ENCODE data around the gene MIX23. TPM values are rescaled to one million over a fixed set of nuclear protein-coding genes. Genes with fewer than 3 reads are reported as not detected.

Gene MIX23
- polyA plus RNA-seq, result 42.4 TPM
- long read RNA-seq, donor 1, partial matches to known transcripts, result 0 of 8 reads
- long read RNA-seq, donor 1, other reads (novel, unspliced or antisense), result 0 of 8 reads
- long read RNA-seq, donor 2, transcript CCDC58-201 (5 exons, 720 nt), result major isoform, 12 of 16 reads
- long read RNA-seq, donor 2, partial matches to known transcripts, result 0 of 16 reads
- long read RNA-seq, donor 2, other reads (novel, unspliced or antisense), result 0 of 16 reads
- long read RNA-seq, donor 3, result 0 reads
- long read RNA-seq, donor 4, partial matches to known transcripts, result 0 of 4 reads
- long read RNA-seq, donor 4, other reads (novel, unspliced or antisense), result 0 of 4 reads
- long read RNA-seq, donor 5, transcript CCDC58-201 (5 exons, 720 nt), result major isoform, 5 of 5 reads
- long read RNA-seq, donor 5, partial matches to known transcripts, result 0 of 5 reads
- long read RNA-seq, donor 5, other reads (novel, unspliced or antisense), result 0 of 5 reads
- long read RNA-seq, donor 6, transcript CCDC58-201 (5 exons, 720 nt), result major isoform, 10 of 14 reads
- long read RNA-seq, donor 6, partial matches to known transcripts, result 0 of 14 reads
- long read RNA-seq, donor 6, other reads (novel, unspliced or antisense), result 0 of 14 reads
- long read RNA-seq, donor 7, transcript CCDC58-201 (5 exons, 720 nt), result major isoform, 8 of 11 reads
- long read RNA-seq, donor 7, partial matches to known transcripts, result 0 of 11 reads
- long read RNA-seq, donor 7, other reads (novel, unspliced or antisense), result 0 of 11 reads
- long read RNA-seq, donor 8, transcript CCDC58-207 (3 exons, 683 nt), result minor isoform, 9 of 38 reads
- long read RNA-seq, donor 8, transcript CCDC58-201 (5 exons, 720 nt), result major isoform, 26 of 38 reads
- long read RNA-seq, donor 8, partial matches to known transcripts, result 0 of 38 reads
- long read RNA-seq, donor 8, other reads (novel, unspliced or antisense), result 0 of 38 reads
- long read RNA-seq, donor 9, transcript CCDC58-201 (5 exons, 720 nt), result minor isoform, 13 of 35 reads
- long read RNA-seq, donor 9, transcript CCDC58-207 (3 exons, 683 nt), result major isoform, 14 of 35 reads
- long read RNA-seq, donor 9, partial matches to known transcripts, result 5 of 35 reads
- long read RNA-seq, donor 9, other reads (novel, unspliced or antisense), result 0 of 35 reads
- long read RNA-seq, donor 10, transcript CCDC58-201 (5 exons, 720 nt), result major isoform, 8 of 16 reads
- long read RNA-seq, donor 10, transcript CCDC58-207 (3 exons, 683 nt), result minor isoform, 7 of 16 reads
- long read RNA-seq, donor 10, partial matches to known transcripts, result 0 of 16 reads
- long read RNA-seq, donor 10, other reads (novel, unspliced or antisense), result 0 of 16 reads
- long read RNA-seq, donor 11, transcript CCDC58-207 (3 exons, 683 nt), result minor isoform, 5 of 28 reads
- long read RNA-seq, donor 11, transcript CCDC58-201 (5 exons, 720 nt), result major isoform, 22 of 28 reads
- long read RNA-seq, donor 11, partial matches to known transcripts, result 0 of 28 reads
- long read RNA-seq, donor 11, other reads (novel, unspliced or antisense), result 0 of 28 reads

DNA sequence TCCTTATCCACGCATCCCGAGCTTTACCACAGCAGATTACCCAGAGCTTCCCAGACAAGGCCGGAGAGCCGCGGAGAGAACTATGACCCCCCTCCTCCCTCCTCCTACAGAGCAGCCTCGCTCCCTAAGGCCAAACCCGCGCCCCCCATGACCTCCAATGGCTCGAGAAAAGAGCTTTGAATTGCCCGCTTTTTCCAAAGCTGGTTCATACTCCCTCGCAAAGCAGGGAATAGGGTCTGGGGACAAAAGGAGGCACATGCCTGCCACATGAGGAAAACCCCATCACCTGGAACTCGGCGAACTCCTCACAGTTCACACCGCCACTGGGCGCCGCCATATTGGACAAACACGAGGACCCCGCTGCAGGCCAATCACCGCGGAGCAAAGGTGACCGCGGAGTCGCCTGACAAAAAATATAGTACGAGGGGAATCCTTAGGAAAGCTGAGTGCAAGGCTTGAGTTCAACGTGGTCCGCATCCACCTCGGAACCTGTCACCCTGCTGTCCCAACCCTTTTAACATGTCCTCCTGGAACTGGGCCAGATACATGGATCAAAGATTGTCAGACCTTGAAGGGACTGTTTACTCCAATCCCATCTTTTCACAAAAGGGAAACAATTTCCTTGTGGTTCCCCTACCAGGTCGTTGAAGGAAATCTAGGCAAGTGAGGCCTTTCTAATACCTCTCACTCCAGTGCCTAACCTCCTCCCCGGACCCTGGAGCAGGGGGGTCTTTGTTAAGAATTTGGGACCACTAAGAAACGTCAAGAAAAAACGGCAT is at the start of gene MIX23:
Gene MIX23, minus strand, starts transcription at position 344 of the 779 bp plus-strand sequence. Its CDS starts 7 bp downstream, at position 337.
- no peaks in the 10 kb centered on the region for H3K36me3 ChIP-seq (ENCODE audit: control insufficient read depth, insufficient read depth, low read length)
- peak; percentile 83 to 92 for DNase-seq
- WGBS (ENCODE audit: insufficient coverage, low lambda C conversion rate), result 8% methylated on average over 3 of the region's 31 CpGs
- no peaks in the 10 kb centered on the region for H3K9me3 ChIP-seq (ENCODE audit: control insufficient read depth, low read depth, low read length)
- H3K27ac ChIP-seq (ENCODE audit: low read length), result peak within 1 kb of the TSS; percentile 95
- H3K4me3 ChIP-seq (ENCODE audit: low read length), result peak within 1 kb of the TSS; percentile 81
- no peaks in the 10 kb centered on the region for H3K4me1 ChIP-seq (ENCODE audit: control insufficient read depth, insufficient read depth, low read length)
- no peaks in the 10 kb centered on the region for H3K27me3 ChIP-seq (ENCODE audit: control insufficient read depth, insufficient read depth, low read length)

DNA sequence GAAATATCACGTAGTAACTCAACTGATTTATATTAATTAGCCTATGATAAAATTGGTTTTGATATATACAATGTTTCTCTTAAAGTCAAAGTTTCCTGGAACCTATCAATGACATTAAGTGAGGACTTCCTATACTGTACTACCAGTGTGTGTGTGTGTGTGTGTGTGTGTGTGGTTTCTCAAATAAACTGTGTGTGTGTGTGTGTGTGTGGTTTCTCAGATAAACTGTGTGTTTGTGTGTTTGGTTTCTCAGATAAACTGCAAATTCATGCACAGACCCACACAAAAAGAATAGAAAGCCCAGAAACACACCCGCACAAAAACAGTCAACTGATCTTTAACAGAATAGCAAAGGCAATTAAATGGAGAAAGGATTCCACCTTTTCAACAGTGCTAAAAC is 47.3 kb upstream of the MIX23 start:
- H3K4me3 ChIP-seq (ENCODE audit: low read length), result no peak overlapping the region
- no peaks in the 10 kb centered on the region for H3K27me3 ChIP-seq (ENCODE audit: control insufficient read depth, insufficient read depth, low read length)
- 100% methylated on average over 1 of the region's 2 CpGs for WGBS (ENCODE audit: insufficient coverage, low lambda C conversion rate)
- H3K9me3 ChIP-seq (ENCODE audit: control insufficient read depth, low read depth, low read length), result peaks cover 5% of the 10 kb centered on the region
- no peaks in the 10 kb centered on the region for H3K4me1 ChIP-seq (ENCODE audit: control insufficient read depth, insufficient read depth, low read length)
- H3K36me3 ChIP-seq (ENCODE audit: control insufficient read depth, insufficient read depth, low read length), result peaks cover 42% of the 10 kb centered on the region
- H3K27ac ChIP-seq (ENCODE audit: low read length), result no peak overlapping the region
- no peak for DNase-seq

DNA sequence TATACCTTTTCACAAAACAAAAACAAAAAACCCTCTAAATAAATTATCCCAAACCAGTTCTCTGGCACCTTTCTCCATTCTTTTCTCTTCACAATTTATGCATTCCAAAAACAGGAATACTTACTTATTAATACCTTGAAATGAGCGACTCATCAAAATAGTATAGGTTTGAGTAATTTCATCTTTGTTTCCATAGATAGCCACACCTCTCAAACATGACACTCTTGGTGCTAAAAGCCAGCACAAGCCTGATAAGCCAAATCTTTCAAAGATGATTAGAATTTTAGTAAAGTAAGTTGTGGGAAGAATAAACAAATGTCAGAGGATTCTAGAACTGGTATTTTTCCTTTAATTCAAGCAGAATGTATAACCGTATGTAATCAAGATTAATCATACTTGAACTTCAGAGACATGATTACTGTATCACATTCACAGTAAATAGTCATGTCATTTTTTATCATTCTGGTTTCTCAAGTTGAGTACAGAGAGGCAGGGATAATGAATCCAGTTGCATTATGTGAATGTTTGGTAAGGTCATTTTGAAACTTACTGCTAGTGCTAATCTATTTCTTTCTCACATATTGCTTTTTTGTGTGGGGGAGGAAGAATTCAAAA is 44.9 kb upstream of the MIX23 start:
- Histone ChIP-seq H3K27ac (ENCODE audit: low read length) (no peak overlapping the region), H3K4me1 (ENCODE audit: control insufficient read depth, insufficient read depth, low read length) (no peaks in the 10 kb centered on the region), H3K9me3 (ENCODE audit: control insufficient read depth, low read depth, low read length) (peaks cover 5% of the 10 kb centered on the region), H3K4me3 (ENCODE audit: low read length) (no peak overlapping the region), H3K27me3 (ENCODE audit: control insufficient read depth, insufficient read depth, low read length) (no peaks in the 10 kb centered on the region), H3K36me3 (ENCODE audit: control insufficient read depth, insufficient read depth, low read length) (peaks cover 34% of the 10 kb centered on the region)
- WGBS (ENCODE audit: insufficient coverage, low lambda C conversion rate), result no CpG with 5 or more reads among the region's 2 CpGs
- DNase-seq, result no peak

DNA sequence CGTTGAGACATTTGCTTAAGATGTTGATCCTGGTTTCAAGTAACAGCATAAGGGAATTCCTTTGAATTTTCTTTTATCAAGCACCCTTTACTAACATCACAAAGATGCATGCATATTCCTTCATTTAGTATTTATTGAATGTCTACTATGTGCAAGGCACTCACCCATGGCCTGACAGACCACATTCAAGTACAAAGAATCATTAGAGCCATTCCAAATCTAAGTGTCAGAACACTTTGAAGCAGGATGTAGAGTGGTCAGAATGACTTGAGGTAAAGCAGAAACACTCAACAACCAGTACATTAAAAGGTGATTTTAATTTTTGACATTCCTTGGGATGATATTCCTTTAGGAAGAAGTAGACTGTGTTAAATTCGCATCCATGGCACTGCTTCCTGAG is 38.8 kb upstream of the MIX23 start:
- Histone ChIP-seq H3K27ac (ENCODE audit: low read length) (no peak overlapping the region), H3K4me1 (ENCODE audit: control insufficient read depth, insufficient read depth, low read length) (peaks cover 8% of the 10 kb centered on the region), H3K9me3 (ENCODE audit: control insufficient read depth, low read depth, low read length) (no peaks in the 10 kb centered on the region), H3K27me3 (ENCODE audit: control insufficient read depth, insufficient read depth, low read length) (no peaks in the 10 kb centered on the region), H3K36me3 (ENCODE audit: control insufficient read depth, insufficient read depth, low read length) (peaks cover 26% of the 10 kb centered on the region), H3K4me3 (ENCODE audit: low read length) (no peak overlapping the region)
- DNase-seq, result no peak
- WGBS (ENCODE audit: insufficient coverage, low lambda C conversion rate), result no CpG with 5 or more reads among the region's 2 CpGs

DNA sequence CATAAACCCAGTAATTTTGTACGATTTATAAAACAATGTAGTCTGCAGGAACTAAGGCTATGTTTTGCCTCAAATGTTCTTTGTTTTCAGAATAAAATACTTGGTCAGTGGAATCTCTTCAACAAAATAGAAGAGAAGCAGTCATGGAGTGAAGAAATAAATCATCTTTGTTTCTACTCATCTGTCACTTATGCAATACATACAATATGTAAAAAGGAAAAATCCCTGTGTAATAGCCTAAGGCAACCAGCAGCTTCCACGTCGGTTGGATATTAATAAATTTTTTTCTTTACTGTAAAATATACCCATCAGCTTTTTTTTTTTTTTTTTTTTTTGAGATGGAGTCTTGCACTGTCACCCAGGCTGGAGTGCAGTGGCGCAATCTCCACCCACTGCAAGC is 38.1 kb upstream of the MIX23 start:
- DNase-seq, result no peak
- Histone ChIP-seq H3K4me1 (ENCODE audit: control insufficient read depth, insufficient read depth, low read length) (peaks cover 8% of the 10 kb centered on the region), H3K9me3 (ENCODE audit: control insufficient read depth, low read depth, low read length) (no peaks in the 10 kb centered on the region), H3K27ac (ENCODE audit: low read length) (no peak overlapping the region), H3K4me3 (ENCODE audit: low read length) (no peak overlapping the region), H3K36me3 (ENCODE audit: control insufficient read depth, insufficient read depth, low read length) (peaks cover 19% of the 10 kb centered on the region), H3K27me3 (ENCODE audit: control insufficient read depth, insufficient read depth, low read length) (no peaks in the 10 kb centered on the region)
- no CpG with 5 or more reads among the region's 4 CpGs for WGBS (ENCODE audit: insufficient coverage, low lambda C conversion rate)

DNA sequence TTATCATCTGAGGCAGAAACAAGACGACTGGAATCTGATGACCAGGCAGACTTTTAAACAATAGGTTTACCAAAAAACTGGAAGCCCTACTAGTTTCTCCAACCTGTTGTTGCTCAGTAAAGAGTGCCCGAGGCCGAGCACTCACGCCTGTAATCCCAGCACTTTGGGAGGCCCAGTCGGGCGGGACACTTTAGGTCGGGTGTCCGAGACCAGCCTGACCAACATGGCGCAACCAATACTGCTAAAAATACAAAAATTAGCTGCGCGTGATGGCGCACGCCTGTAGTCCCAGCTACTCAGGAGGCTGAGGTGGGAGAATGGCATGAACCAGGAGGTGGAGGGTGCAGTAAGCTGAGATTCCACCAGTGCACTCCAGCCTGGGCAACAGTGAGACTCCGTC is 33.9 kb upstream of the MIX23 start:
- Histone ChIP-seq H3K27me3 (ENCODE audit: control insufficient read depth, insufficient read depth, low read length) (no peaks in the 10 kb centered on the region), H3K9me3 (ENCODE audit: control insufficient read depth, low read depth, low read length) (no peaks in the 10 kb centered on the region), H3K4me3 (ENCODE audit: low read length) (peak overlapping the region; percentile 91), H3K4me1 (ENCODE audit: control insufficient read depth, insufficient read depth, low read length) (peaks cover 17% of the 10 kb centered on the region), H3K36me3 (ENCODE audit: control insufficient read depth, insufficient read depth, low read length) (peaks cover 3% of the 10 kb centered on the region), H3K27ac (ENCODE audit: low read length) (peak overlapping the region; percentile 96)
- peak; percentile 4 to 7 for DNase-seq
- WGBS (ENCODE audit: insufficient coverage, low lambda C conversion rate), result no CpG with 5 or more reads among the region's 14 CpGs

DNA sequence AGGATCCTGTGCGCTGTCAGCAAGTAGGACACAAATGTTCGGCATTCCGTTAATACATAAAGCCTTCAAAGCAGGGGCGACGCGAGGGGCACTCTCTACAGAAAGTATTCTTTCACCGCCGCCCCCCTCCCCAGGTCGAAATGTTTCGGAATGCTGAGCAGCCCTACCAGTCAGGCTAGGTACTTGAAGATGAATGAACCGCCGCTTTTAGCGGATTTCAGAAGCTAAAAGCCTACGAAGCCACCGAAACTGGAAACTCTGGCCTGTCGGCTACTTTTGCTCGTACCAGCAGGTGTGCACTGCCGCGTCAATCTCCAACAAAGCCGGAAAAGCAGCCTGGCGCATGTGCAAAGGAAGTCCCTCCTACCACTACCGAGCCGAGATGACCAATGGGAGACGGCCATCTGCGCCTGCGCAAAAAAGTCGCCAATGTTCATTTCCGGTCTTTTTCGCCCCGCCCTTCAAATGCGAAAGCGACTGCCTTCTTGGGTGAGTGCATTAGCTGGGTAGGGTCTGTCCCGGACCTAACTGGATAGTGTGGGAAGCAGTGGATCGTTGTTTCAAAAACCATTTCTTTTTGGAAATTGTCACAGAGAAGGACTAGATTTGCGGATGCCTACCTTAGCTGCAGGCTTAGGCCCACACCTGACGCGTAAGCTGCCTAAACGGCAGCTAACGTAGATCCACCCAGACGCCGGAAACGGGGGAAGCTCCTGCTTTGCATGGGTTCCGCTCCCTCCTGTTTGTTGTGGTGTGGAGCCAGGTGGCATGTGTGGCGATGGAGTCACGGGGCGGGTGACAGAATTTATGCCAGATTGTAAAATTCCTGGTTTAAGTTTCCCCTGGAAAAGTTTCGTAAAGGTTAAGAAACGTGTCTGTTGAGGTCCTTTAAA is 33.0 kb upstream of the MIX23 start, which contains the start of gene WDR5B:
Gene WDR5B, minus strand, starts transcription at position 301 of the 893 bp plus-strand sequence. CDS start 534 bp downstream, outside the sequence.
- no peaks in the 10 kb centered on the region for H3K27me3 ChIP-seq (ENCODE audit: control insufficient read depth, insufficient read depth, low read length)
- WGBS (ENCODE audit: insufficient coverage, low lambda C conversion rate), result no CpG with 5 or more reads among the region's 48 CpGs
- peaks cover 4% of the 10 kb centered on the region for H3K36me3 ChIP-seq (ENCODE audit: control insufficient read depth, insufficient read depth, low read length)
- H3K27ac ChIP-seq (ENCODE audit: low read length), result peak within 1 kb of the TSS; percentile 96
- H3K4me1 ChIP-seq (ENCODE audit: control insufficient read depth, insufficient read depth, low read length), result peaks cover 17% of the 10 kb centered on the region
- peak within 1 kb of the TSS; percentile 91 for H3K4me3 ChIP-seq (ENCODE audit: low read length)
- peak; percentile 98 to 99 for DNase-seq
- no peaks in the 10 kb centered on the region for H3K9me3 ChIP-seq (ENCODE audit: control insufficient read depth, low read depth, low read length)

DNA sequence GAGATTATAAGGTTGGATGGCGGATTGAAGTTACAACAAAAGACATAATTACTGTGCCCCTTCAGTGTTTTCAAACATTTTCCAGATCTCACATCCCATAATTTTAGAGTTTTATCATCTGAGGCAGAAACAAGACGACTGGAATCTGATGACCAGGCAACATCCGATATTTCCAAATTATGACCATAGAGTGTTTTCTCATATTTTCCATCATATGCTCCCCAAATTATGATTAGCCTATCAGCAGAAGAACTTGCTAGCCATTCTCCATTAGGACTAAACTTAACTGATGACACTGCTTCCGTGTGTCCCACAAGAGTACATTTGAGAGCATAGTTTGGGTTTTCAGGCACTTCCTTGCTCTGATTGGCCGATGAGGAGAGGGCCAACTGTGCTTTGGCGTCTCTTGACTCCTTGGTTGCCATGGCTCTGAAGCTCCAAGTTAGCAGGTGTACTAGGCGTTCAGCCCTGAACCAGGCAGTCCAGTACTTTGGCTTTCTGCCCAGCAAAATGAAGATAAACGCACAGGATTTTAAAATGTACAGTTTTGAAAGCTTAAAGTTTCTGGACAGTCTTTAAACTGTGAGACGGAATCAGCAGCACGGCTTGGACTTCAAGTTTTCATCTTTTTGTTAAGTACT is 32.2 kb upstream of the MIX23 start:
- WGBS (ENCODE audit: insufficient coverage, low lambda C conversion rate), result 80% methylated on average over 1 of the region's 10 CpGs
- peak; percentile 26 to 56 for DNase-seq
- peaks cover 17% of the 10 kb centered on the region for H3K4me1 ChIP-seq (ENCODE audit: control insufficient read depth, insufficient read depth, low read length)
- peak overlapping the region; percentile 96 for H3K27ac ChIP-seq (ENCODE audit: low read length)
- H3K4me3 ChIP-seq (ENCODE audit: low read length), result peak overlapping the region; percentile 91
- H3K36me3 ChIP-seq (ENCODE audit: control insufficient read depth, insufficient read depth, low read length), result peaks cover 11% of the 10 kb centered on the region
- H3K27me3 ChIP-seq (ENCODE audit: control insufficient read depth, insufficient read depth, low read length), result no peaks in the 10 kb centered on the region
- H3K9me3 ChIP-seq (ENCODE audit: control insufficient read depth, low read depth, low read length), result no peaks in the 10 kb centered on the region

All from large intestine (tissue), 12 donors.